ENCODE data around the gene DLGAP1.

GRCh38 chr18:4232656-4233055 is 222.5 kb downstream of the DLGAP1 start:
- no peak for TF ChIP-seq CEBPZ (IDR thresholded peaks at IDR 0.05; ENCODE audit: low read depth, low read length)
- TF ChIP-seq EZH2 (IDR thresholded peaks at IDR 0.05; ENCODE audit: borderline replicate concordance, control insufficient read depth, low read depth, low read length), result no peak
- TF ChIP-seq RCOR1 (conservative IDR thresholded peaks at IDR 0.05; ENCODE audit: low read depth, low read length), result no peak
